ENCODE measurements around the gene USP38.
"Not testable (repeated sequence)": the region's sequence is repeated elsewhere in the genome, so short reads cannot be mapped to it uniquely, and the experiment has no call there.

Gene USP38

GRCh38 chr4:143212566-143212965, 27.8 kb downstream of the USP38 start:
- no peak for DNase-seq

- no peak for DNase-seq
Observed at GRCh38 chr4:143215873-143216272, 31.2 kb downstream of the USP38 start.

- DNase-seq = no peak
Observed at GRCh38 chr4:143224255-143224654, 39.5 kb downstream of the USP38 start.

GRCh38 chr4:143225167-143225566, 40.5 kb downstream of the USP38 start:
- DNase-seq = no peak

- DNase-seq = no peak
Observed at GRCh38 chr4:143230683-143231082, 46.0 kb downstream of the USP38 start.

GRCh38 chr4:143232277-143232676, 47.6 kb downstream of the USP38 start:
- no peak for DNase-seq

- no peak for DNase-seq
Observed at GRCh38 chr4:143234153-143234552, 49.4 kb downstream of the USP38 start.

GRCh38 chr4:143237195-143237594, 52.5 kb downstream of the USP38 start:
- not testable (repeated sequence) for DNase-seq

- DNase-seq = no peak
Observed at GRCh38 chr4:143240939-143241679, 56.4 kb downstream of the USP38 start.

- no peak for DNase-seq
Observed at GRCh38 chr4:143241892-143242291, 57.2 kb downstream of the USP38 start.

GRCh38 chr4:143243041-143243440, 58.3 kb downstream of the USP38 start:
- no peak for DNase-seq

- DNase-seq = no peak
Observed at GRCh38 chr4:143246977-143247376, 62.3 kb downstream of the USP38 start.

GRCh38 chr4:143247866-143248265, 63.1 kb downstream of the USP38 start:
- DNase-seq = no peak

- no peak for DNase-seq
Observed at GRCh38 chr4:143248827-143249226, 64.1 kb downstream of the USP38 start.

GRCh38 chr4:143250617-143251016, 65.9 kb downstream of the USP38 start:
- DNase-seq = no peak

- DNase-seq = no peak
Observed at GRCh38 chr4:143251348-143251747, 66.6 kb downstream of the USP38 start.

GRCh38 chr4:143251779-143252178, 67.1 kb downstream of the USP38 start:
- DNase-seq = no peak

- no peak for DNase-seq
Observed at GRCh38 chr4:143252478-143252877, 67.8 kb downstream of the USP38 start.

GRCh38 chr4:143253166-143253565, 68.4 kb downstream of the USP38 start:
- no peak for DNase-seq

- DNase-seq = no peak
Observed at GRCh38 chr4:143254491-143255226, 69.9 kb downstream of the USP38 start.

GRCh38 chr4:143256456-143256855, 71.7 kb downstream of the USP38 start:
- no peak for DNase-seq

GRCh38 chr4:143257356-143257755, 72.6 kb downstream of the USP38 start:
- DNase-seq = no peak

GRCh38 chr4:143260750-143261149, 76.0 kb downstream of the USP38 start:
- DNase-seq = no peak

GRCh38 chr4:143262838-143263237, 78.1 kb downstream of the USP38 start:
- no peak for DNase-seq

GRCh38 chr4:143267690-143268089, 83.0 kb downstream of the USP38 start:
- DNase-seq = not testable (repeated sequence)

All from activated T-cell treated with anti-CD3 and anti-CD28 coated beads, Interleukin-2, amount 50 U/mL, for 1 hour (primary cell).